Measurements from ENCODE around the gene IL9R. TPM values are rescaled to one million over a fixed set of nuclear protein-coding genes. Genes with fewer than 3 reads are reported as not detected.
"Not testable (repeated sequence)": the region's sequence is repeated elsewhere in the genome, so short reads cannot be mapped to it uniquely, and the experiment has no call there.

IL9R gene
- total RNA-seq, 1 experiment from 2014 or later = 0.46 TPM

GRCh38 chrX:156024949-156025492, 27.5 kb downstream of the IL9R start:
- ATAC-seq; DNase-seq (ENCODE audit: low read depth, low spot score); H3K27me3 ChIP-seq (ENCODE audit: control insufficient read depth, insufficient read depth, low read length); H3K4me3 ChIP-seq (ENCODE audit: low read depth in 2 of 2, low read length in 2 of 2); H3K27ac ChIP-seq (ENCODE audit: low read length); intact Hi-C loops (cut with micrococcal nuclease; ENCODE audit: unreplicated experiment); H3K36me3 ChIP-seq (ENCODE audit: control insufficient read depth, insufficient read depth, low read length); H3K4me1 ChIP-seq (ENCODE audit: control insufficient read depth, insufficient read depth, low read length); in situ Hi-C loops (cut with HindIII; ENCODE audit: low pct_unique_long_range_greater_than_20kb, low sequenced_read_pairs); H3K9me3 ChIP-seq (ENCODE audit: control insufficient read depth, insufficient read depth, low read depth, low read length); CTCF ChIA-PET; POLR2A ChIA-PET: not testable (repeated sequence)
- BruUV-seq (replicated peaks) = TSS peak; percentile 70

GRCh38 chrX:156028653-156029237, 31.2 kb downstream of the IL9R start:
- BruUV-seq (replicated peaks); H3K4me1 ChIP-seq (ENCODE audit: control insufficient read depth, insufficient read depth, low read length); H3K9me3 ChIP-seq (ENCODE audit: control insufficient read depth, insufficient read depth, low read depth, low read length); H3K27me3 ChIP-seq (ENCODE audit: control insufficient read depth, insufficient read depth, low read length); intact Hi-C loops (cut with micrococcal nuclease; ENCODE audit: unreplicated experiment); ATAC-seq; H3K27ac ChIP-seq (ENCODE audit: low read length); CTCF ChIA-PET; in situ Hi-C loops (cut with HindIII; ENCODE audit: low pct_unique_long_range_greater_than_20kb, low sequenced_read_pairs); H3K4me3 ChIP-seq (ENCODE audit: low read depth in 2 of 2, low read length in 2 of 2); H3K36me3 ChIP-seq (ENCODE audit: control insufficient read depth, insufficient read depth, low read length); DNase-seq (ENCODE audit: low read depth, low spot score); POLR2A ChIA-PET: not testable (repeated sequence)

GRCh38 chrX:156029296-156029695, 31.8 kb downstream of the IL9R start:
- CTCF ChIA-PET; POLR2A ChIA-PET; H3K36me3 ChIP-seq (ENCODE audit: control insufficient read depth, insufficient read depth, low read length); intact Hi-C loops (cut with micrococcal nuclease; ENCODE audit: unreplicated experiment); H3K4me3 ChIP-seq (ENCODE audit: low read depth in 2 of 2, low read length in 2 of 2); H3K27me3 ChIP-seq (ENCODE audit: control insufficient read depth, insufficient read depth, low read length); DNase-seq (ENCODE audit: low read depth, low spot score); ATAC-seq; H3K9me3 ChIP-seq (ENCODE audit: control insufficient read depth, insufficient read depth, low read depth, low read length); H3K27ac ChIP-seq (ENCODE audit: low read length); in situ Hi-C loops (cut with HindIII; ENCODE audit: low pct_unique_long_range_greater_than_20kb, low sequenced_read_pairs); H3K4me1 ChIP-seq (ENCODE audit: control insufficient read depth, insufficient read depth, low read length); BruUV-seq (replicated peaks): not testable (repeated sequence)

GRCh38 chrX:156029707-156030442, 32.4 kb downstream of the IL9R start:
- BruUV-seq (replicated peaks); ATAC-seq; DNase-seq (ENCODE audit: low read depth, low spot score); H3K9me3 ChIP-seq (ENCODE audit: control insufficient read depth, insufficient read depth, low read depth, low read length); in situ Hi-C loops (cut with HindIII; ENCODE audit: low pct_unique_long_range_greater_than_20kb, low sequenced_read_pairs); H3K4me1 ChIP-seq (ENCODE audit: control insufficient read depth, insufficient read depth, low read length); CTCF ChIA-PET; intact Hi-C loops (cut with micrococcal nuclease; ENCODE audit: unreplicated experiment); H3K27ac ChIP-seq (ENCODE audit: low read length); H3K27me3 ChIP-seq (ENCODE audit: control insufficient read depth, insufficient read depth, low read length); H3K4me3 ChIP-seq (ENCODE audit: low read depth in 2 of 2, low read length in 2 of 2); POLR2A ChIA-PET; H3K36me3 ChIP-seq (ENCODE audit: control insufficient read depth, insufficient read depth, low read length): not testable (repeated sequence)

GRCh38 chrX:156030474-156030873, 33.0 kb downstream of the IL9R start:
- intact Hi-C loops (cut with micrococcal nuclease; ENCODE audit: unreplicated experiment); BruUV-seq (replicated peaks): not testable (repeated sequence)

More at GRCh38 chrX:156030474-156030873, 33.0 kb downstream of the IL9R start:
- POLR2A ChIA-PET; DNase-seq (ENCODE audit: low read depth, low spot score); H3K9me3 ChIP-seq (ENCODE audit: control insufficient read depth, insufficient read depth, low read depth, low read length); H3K27ac ChIP-seq (ENCODE audit: low read length); CTCF ChIA-PET; in situ Hi-C loops (cut with HindIII; ENCODE audit: low pct_unique_long_range_greater_than_20kb, low sequenced_read_pairs); H3K27me3 ChIP-seq (ENCODE audit: control insufficient read depth, insufficient read depth, low read length); H3K36me3 ChIP-seq (ENCODE audit: control insufficient read depth, insufficient read depth, low read length); H3K4me3 ChIP-seq (ENCODE audit: low read depth in 2 of 2, low read length in 2 of 2); ATAC-seq; H3K4me1 ChIP-seq (ENCODE audit: control insufficient read depth, insufficient read depth, low read length): not testable (repeated sequence)

Other genes starting within 250 kb of the IL9R start
- 78.4 TPM for gene VAMP7, start 116.4 kb upstream of the IL9R start, total RNA-seq (2021; ENCODE audit: unreplicated experiment)